ENCODE measurements around the gene KIF19.

Gene KIF19

DNA sequence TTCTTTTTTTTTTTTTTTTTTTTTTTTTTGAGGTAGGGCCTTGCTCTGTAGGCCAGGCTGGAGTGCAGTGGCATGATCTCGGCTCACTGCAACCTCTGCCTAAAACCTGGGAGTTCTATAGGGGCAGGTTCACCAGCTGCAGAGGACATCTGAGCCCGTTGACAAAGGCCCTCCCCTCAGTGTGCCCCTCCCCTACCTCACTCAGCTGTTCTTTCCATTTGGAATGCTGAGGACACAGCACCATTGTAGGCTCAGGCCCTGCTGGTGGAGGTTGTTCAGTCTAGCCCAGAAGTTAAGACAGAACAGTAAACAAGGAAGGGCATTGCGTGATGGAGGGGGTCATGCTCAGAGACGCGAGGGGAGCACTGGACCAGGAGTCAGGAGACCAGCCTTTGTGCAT, 21.8 kb upstream of the KIF19 start:
- DNase-seq, result no peak

DNA sequence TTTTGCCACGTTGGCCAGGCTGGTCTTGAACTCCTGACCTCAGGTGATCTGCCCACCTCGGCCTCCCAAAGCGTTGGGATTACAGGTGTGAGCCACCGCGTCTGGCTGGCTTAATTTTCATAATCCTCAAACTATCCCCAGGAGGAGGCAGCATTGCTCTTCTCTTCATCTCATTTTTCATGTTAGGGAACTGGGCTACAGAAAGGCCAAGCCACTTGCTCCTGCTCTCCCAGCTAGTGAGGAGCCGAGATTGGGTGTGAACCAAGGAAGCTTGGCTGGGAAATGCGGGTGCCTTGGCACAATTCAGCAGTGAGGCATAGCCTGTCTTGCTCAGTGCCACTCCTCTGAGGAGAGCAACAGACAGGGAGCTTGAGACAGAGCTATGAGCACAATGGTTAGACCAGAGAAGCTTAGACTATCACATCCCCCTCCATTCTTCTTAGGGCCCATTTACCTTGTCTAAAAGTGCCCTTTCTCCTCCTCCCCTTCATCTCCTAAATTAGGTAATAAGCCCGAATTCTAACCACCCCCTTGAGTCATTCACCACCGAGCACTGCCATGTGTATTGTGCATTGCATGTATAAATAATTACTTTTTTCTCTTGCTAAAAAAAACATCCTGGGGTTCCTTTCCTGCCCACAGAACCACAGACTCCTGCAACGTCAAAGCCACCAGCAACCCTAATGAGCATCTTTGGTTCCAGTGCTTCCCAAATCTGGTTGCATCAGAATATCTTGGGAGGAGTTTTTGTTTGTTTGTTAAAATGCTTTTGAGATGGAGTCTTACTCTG, 20.0 kb upstream of the KIF19 start:
- no peak for DNase-seq

- no peak for DNase-seq
Measured at GRCh38 chr17:74307984-74308773, 17.8 kb upstream of the KIF19 start.

DNA sequence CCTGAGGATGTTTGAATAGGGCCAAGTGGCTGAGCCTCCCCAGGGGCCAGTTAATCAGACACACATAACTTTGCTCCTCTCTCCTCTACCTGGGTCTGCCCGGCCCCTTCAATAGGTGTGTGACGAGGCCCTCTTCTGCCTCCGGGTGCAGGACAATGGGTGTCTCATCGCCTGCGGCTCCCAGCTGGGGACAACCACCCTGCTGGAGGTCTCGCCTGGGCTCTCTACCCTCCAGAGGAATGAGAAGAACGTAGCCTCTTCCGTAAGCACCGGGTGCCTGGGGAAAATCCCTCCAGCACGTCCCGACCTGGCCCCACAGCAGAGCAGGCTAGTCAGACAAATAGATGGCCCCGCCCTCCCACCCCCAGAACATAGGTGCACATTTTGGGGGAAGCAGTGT, 16.1 kb upstream of the KIF19 start:
- no peak for DNase-seq

- DNase-seq, result no peak
Measured at GRCh38 chr17:74314877-74315276, 11.1 kb upstream of the KIF19 start.

GRCh38 chr17:74316220-74316619, 9.8 kb upstream of the KIF19 start:
- no peak for DNase-seq

DNA sequence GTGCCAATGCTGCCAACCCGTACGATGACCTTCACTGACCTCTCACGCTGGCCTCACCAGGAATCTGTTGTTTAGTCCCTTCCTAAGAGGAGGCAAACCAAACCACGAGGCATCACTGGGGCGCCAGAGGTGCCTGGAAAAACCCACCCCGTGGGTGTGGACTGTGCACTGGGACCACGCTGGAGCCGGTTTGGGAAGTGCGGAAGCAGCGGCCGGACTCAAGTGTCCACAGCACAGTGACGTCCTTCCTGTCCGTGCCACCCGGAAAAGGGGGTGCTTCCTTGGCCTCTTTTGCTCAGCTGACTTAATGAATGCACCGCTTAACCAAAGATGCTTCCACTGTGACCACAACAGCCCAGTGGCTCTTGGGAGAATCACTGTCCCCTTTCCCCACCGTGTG, 9.0 kb upstream of the KIF19 start:
- DNase-seq, result no peak

GRCh38 chr17:74318391-74318790, 7.6 kb upstream of the KIF19 start:
- DNase-seq, result no peak

- no peak for DNase-seq
Measured at GRCh38 chr17:74324521-74324920, 1.5 kb upstream of the KIF19 start.

- no peak for DNase-seq
Measured at GRCh38 chr17:74325376-74325742, 667 bp upstream of the KIF19 start.

- DNase-seq, result no peak
Measured at GRCh38 chr17:74326506-74326905, 480 bp downstream of the KIF19 start.

DNA sequence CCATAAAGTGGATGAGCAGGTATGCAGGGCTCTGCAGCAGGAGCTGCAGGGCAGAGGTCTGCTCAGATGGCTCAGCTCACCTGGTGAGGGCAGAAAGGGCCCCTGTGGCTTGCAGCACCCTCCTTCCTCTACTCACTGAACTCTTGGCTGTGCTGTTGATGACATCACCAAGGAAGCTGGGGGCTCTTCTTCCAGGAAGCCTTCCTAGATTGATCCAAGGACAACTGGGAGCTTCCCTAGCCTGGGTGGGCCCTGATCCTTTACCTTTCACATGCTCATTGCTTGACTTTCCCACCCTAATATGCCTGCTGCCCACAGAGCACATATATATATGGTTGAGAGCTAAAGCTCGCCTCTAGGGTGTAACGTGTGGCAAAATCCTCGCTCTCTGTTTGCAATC, 2.5 kb downstream of the KIF19 start:
- no peak for DNase-seq

GRCh38 chr17:74329378-74329777, 3.4 kb downstream of the KIF19 start:
- no peak for DNase-seq

GRCh38 chr17:74330446-74330845, 4.4 kb downstream of the KIF19 start:
- DNase-seq, result no peak

DNA sequence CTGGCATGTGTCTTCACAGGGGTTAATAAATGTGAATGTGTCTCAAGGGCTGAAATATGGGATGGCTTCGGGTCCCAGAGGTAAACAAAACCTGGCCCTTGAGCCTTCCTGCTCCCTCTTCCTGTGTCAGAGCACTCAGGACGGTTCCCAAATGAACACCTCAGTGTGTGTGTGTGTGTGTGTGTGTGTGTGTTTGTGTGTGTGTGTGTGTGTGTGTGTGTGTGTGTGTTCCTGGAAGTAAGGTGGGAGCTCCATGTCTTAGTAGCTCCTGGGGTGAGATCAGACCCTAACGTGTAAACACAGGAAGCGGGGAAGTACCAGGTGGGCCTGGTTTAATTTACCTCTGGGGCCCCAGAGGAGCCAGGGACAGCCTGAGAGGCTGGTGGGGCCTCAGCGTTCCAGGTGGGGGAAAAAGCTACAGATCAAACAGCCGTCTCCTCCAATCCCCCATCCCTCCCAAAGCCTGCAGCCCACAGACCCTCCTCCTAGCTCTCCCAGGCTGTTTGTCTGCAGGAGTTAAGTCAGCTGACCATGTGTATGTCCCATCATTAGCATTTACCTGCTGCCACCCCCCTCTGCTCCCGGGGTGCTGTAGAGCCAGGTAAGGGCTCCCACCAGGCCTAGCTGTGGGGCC, 6.1 kb downstream of the KIF19 start:
- peak; percentile 60 for DNase-seq

GRCh38 chr17:74332763-74333283, 6.8 kb downstream of the KIF19 start:
- DNase-seq, result peak; percentile 87

GRCh38 chr17:74334393-74335039, 8.5 kb downstream of the KIF19 start:
- DNase-seq, result no peak

DNA sequence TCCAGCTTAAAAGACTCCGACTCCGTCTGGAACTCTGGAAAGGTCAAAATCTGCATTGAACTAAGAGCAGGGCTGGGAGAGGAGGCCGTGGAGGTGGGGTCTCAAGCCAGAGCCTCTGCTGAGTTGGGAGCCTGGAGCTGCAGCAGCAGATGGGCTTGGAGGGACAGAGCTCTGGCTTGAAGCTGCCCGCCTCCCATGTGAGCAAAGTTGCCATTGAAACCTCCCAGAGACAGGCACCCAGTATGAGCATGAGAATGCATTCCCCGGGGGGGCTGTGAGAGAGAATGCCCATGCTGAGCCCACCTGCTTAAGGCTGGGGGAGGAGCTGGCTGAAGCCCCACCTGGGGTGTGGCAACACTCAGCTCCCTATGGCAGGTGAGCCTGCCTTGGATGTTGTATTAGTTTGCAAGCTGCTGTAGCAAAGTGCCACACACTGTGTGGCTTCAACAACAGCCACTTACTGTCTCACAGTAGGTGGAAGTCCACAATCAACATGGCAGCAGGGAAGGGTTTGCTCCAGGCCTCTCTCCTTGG, 9.6 kb downstream of the KIF19 start:
- DNase-seq, result no peak

DNA sequence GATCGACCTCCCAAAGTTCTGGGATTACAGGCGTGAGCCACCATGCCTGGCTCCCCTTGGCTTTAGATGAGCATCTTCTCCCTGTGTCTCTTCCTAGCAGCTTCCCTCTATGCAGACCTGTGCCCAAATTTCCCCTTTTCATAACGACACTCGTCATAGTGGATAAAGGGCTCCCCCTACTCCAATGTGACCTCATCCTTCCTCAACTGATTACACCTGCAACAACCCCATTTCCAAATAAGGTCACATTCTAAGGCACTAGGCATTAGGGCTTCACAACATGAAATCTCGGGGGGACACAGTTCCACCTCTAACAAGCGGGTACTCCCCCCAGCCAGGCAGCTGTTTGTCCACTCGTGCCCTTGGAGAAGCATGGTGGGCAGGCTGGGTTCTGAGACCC, 10.3 kb downstream of the KIF19 start:
- no peak for DNase-seq

DNA sequence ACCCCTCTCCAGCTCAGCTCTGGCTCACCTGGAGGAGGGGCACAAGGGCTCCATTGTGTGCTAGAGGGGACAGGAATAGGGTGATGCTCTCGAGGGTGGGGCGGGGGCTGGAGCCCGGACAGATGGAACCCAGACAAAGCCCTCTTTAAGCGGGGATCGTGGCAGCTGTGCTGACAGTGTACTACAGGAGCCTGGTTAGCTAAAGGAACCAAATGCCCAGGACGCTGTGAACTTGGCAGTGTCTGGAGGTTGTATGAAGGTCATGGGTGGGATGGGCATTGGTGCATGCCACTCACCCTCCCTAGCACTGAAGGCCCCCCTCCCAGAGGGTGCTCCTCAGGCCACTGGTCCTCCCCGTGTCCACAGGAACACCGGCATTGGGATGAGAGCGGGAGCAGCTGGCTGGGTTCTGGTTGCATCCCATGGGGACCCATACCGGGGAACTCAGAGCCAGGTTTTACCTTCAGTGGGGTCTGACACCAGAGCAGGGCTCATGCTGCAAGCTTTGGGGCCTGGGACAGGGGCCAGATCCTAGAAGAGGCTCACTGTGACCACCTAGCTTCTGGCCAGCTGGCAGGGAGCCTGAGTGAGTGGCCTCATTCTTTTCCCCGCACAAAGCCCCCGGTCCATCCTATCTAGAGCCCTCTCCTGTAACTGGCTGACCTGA, 11.9 kb downstream of the KIF19 start:
- DNase-seq, result peak; percentile 31

DNA sequence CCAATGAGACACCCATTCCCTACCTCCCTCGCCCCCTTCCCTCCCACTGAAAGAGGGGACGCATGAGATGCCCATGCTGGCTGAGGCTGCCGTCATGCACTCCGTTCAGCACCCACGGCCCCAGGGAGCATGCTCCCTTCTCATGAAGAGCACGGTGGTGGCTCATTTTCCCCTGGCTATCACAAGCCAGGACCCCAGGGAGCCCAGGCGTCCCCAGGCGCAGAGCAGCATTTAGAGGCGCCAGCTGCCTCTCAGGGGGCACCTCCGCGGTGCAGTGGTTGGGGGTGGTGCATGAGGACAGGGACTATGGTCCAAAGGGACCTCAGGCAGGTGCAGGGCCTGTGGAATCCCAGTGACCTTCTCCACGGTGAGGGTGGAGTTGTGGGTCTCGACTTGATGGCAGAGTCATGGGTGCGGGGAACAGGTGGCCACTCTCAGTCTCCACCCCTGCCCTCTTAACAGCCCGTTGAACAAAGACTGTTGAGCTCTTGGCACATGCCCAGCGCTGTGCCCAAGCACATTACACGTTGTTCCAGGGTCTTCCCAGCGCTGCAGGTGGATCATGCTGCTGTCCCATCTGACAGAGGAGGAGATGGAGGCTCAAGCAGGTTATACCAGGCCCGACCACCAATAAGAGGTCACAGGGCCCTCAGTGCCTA, 13.6 kb downstream of the KIF19 start:
- DNase-seq, result peak; percentile 62
